Large intestine (tissue), 3 donors: ENCODE results near the gene LRRK1. TPM values are rescaled to one million over a fixed set of nuclear protein-coding genes. Genes with fewer than 3 reads are reported as not detected.

Source experiments
- DNase-seq, 2 donors: peaks; one replicate each; pipeline versions ENCODE4 v3.0.0 to v3.0.0-alpha.2; 2013
- H3K27ac ChIP-seq: one replicate; pipeline ENCODE4 v1.5.1; 2013; ENCODE audit warnings: low read length
- H3K27me3 ChIP-seq: 2 replicates; pipeline ENCODE4 v1.6.1; 2013; ENCODE audit warnings: low read length; ENCODE audit not compliant: control insufficient read depth, insufficient read depth
- H3K36me3 ChIP-seq: 2 replicates; pipeline ENCODE4 v1.6.1; 2013; ENCODE audit warnings: low read length; ENCODE audit not compliant: control insufficient read depth, insufficient read depth
- H3K4me1 ChIP-seq: one replicate; pipeline ENCODE4 v1.6.1; 2013; ENCODE audit warnings: low read length; ENCODE audit not compliant: control insufficient read depth, insufficient read depth
- H3K4me3 ChIP-seq: one replicate; pipeline ENCODE4 v1.5.1; 2013; ENCODE audit warnings: low read length
- H3K9me3 ChIP-seq: one replicate; pipeline ENCODE4 v1.6.1; 2013; ENCODE audit warnings: mild to moderate bottlenecking, low read depth, low read length, moderate library complexity; ENCODE audit not compliant: control insufficient read depth
- WGBS: methylation state at CpG from one replicate; pipeline ENCODE4 v1.1.5; 2013; ENCODE audit warnings: low lambda C conversion rate; ENCODE audit not compliant: insufficient coverage; 5-methylcytosine and 5-hydroxymethylcytosine counted together
- polyA plus RNA-seq: library from polyadenylated mRNA; unstranded; fragments of 120-200 nt; gene quantifications from one replicate; pipeline ENCODE4 v1.2.1, GENCODE V29; 2013

Gene LRRK1
- polyA plus RNA-seq, 1 donor = 4.2 TPM

DNA sequence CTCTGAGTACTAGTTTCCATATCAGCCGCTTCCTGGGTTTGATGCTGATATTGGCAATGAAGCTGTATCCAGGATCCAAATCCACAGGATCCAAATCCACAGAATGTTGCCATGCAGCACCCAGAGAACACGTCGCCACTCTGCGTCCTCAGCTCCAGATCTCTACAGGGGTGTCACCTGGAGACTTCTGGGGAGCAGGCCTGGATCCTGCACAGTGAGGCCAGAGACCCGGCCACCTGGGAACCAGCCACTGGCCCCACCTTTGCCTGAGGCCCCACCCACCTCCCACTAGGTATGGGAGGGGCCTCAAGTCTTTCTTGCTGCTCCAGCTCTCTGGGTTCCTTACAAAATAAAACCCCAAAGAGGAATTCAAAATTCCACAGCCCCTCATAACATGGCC, 123.9 kb downstream of the LRRK1 start:
- Histone ChIP-seq H3K36me3 (peaks cover 2% of the 10 kb centered on the region), H3K9me3 (no peaks in the 10 kb centered on the region), H3K27ac (no peak overlapping the region), H3K4me1 (no peaks in the 10 kb centered on the region), H3K4me3 (no peak overlapping the region), H3K27me3 (no peaks in the 10 kb centered on the region)
- no peak for DNase-seq
- no CpG with 5 or more reads among the region's 5 CpGs for WGBS

DNA sequence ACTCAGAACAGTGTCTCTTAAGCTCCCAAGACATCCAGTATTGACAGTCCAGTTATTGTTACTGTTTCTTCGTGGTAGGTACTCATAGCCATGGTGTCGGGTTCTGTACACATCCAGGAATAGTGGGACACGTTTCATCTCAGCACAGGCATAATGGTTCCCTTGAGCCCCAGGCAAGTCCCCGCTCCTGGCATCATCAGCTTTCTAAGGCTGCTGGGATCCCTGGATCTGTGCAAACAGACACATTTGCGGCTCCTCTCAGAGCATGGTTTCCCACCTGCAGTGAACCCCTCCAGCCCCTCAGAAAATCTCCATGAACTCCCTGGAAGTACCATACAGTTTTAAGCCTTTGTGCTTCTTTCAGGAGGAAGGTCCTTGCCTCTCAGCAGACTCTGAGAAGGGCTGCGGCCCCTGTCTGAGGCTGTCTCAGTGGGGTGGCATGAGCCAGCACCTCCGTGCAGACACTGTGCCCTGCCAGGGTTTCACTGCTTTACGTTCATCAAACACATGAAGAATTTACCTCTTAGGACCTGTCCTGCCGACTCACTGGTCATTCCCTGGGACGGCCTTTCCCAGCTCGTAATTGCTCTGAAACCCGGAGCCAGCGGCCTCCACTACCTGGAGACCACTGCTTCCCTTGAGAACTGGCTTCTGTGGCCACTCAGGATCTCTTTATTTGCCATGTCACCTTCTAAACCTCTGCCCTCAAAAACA, 124.9 kb downstream of the LRRK1 start:
- H3K27me3 ChIP-seq = no peaks in the 10 kb centered on the region
- no CpG with 5 or more reads among the region's 13 CpGs for WGBS
- no peak for DNase-seq
- peaks cover 2% of the 10 kb centered on the region for H3K36me3 ChIP-seq
- no peak overlapping the region for H3K27ac ChIP-seq
- no peaks in the 10 kb centered on the region for H3K9me3 ChIP-seq
- H3K4me3 ChIP-seq = no peak overlapping the region
- H3K4me1 ChIP-seq = no peaks in the 10 kb centered on the region

DNA sequence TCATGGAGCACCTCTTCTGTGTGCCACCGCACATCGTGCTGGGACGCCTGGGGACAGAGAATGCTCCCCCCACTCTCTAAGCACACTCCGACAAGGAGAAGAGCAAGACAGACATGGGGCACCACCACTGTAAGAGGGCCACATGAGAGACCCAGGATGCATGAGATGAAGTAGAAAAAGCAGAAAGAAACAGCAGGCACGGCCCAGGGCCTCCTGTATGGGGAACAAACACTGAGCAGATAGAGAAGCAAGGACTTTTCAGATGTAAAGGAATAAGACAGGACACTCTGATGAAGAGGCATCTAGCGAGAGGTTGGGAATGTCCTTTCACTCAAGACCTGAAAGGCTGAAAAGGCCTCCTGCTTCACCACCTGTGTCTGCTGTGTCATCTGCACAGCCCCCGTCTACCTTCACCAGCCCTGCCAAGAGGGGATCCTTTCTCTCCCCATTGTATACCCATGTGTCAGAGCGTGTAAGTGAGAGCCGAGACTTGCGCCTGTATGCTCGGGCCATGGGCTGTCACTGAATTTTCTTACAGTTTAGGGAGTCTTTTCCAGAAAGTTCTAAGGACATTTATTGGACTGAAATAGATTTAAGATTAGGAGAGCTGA, 125.6 kb downstream of the LRRK1 start:
- H3K4me3 ChIP-seq = no peak overlapping the region
- DNase-seq = no peak
- no peak overlapping the region for H3K27ac ChIP-seq
- H3K36me3 ChIP-seq = peaks cover 2% of the 10 kb centered on the region
- WGBS = no CpG with 5 or more reads among the region's 11 CpGs
- no peaks in the 10 kb centered on the region for H3K27me3 ChIP-seq
- no peaks in the 10 kb centered on the region for H3K9me3 ChIP-seq
- H3K4me1 ChIP-seq = no peaks in the 10 kb centered on the region

- Histone ChIP-seq H3K4me3 (no peak overlapping the region), H3K36me3 (peaks cover 2% of the 10 kb centered on the region), H3K4me1 (no peaks in the 10 kb centered on the region), H3K9me3 (no peaks in the 10 kb centered on the region), H3K27me3 (no peaks in the 10 kb centered on the region), H3K27ac (no peak overlapping the region)
- WGBS = no CpG with 5 or more reads among the region's 14 CpGs
- no peak for DNase-seq
These were observed 126.1 kb downstream of the LRRK1 start for GRCh38 chr15:101045236-101045646.

GRCh38 chr15:101045835-101046691, 126.9 kb downstream of the LRRK1 start:
- no peak for DNase-seq
- Histone ChIP-seq H3K4me3 (no peak overlapping the region), H3K9me3 (no peaks in the 10 kb centered on the region), H3K27me3 (no peaks in the 10 kb centered on the region), H3K4me1 (no peaks in the 10 kb centered on the region), H3K27ac (no peak overlapping the region), H3K36me3 (peaks cover 2% of the 10 kb centered on the region)
- no CpG with 5 or more reads among the region's 19 CpGs for WGBS

DNA sequence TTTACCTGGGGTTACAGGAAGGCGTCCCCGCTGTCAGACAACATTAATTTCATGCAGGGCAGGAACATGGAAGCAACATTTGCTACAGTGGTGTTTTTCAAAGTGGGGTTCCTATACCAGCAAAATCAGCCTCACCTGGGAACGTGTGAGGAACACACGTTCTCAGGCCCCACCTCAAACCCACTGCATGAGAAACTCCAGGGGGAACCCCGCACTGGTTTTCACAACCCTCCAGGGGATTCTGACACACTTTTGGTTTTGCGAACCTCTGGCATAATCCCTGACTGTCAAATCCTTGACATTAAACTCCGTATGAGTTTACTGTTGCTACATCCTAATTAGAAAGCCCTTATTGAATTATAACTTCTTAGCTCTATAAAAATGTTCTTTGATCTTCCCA, 127.7 kb downstream of the LRRK1 start:
- DNase-seq = no peak
- Histone ChIP-seq H3K9me3 (no peaks in the 10 kb centered on the region), H3K4me1 (no peaks in the 10 kb centered on the region), H3K27ac (no peak overlapping the region), H3K36me3 (peaks cover 2% of the 10 kb centered on the region), H3K27me3 (no peaks in the 10 kb centered on the region), H3K4me3 (no peak overlapping the region)
- WGBS = no CpG with 5 or more reads among the region's 7 CpGs

DNA sequence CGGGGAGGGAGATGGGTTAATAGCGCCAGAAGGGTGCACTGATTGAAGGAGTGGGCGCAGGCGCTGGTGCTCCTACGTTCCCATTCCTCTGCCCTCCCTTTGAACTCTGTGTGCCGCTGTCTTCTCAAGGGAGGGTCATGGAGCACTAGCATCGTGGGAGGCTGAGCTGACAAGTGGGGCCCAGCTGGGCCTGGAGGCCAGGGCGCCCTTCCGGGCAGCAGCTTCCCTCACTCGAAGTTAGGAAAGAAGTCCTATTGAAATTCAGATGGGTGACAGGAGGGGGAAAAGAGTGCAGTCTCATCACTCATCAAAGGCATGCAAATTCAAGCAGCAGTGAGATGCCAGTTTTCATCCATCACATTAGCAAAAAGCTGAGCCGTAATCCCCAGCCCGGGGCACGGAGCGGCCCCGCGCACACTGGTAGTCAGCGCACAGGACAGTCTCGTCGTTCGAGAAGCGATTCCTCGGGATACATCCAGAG, 128.2 kb downstream of the LRRK1 start:
- peaks cover 4% of the 10 kb centered on the region for H3K36me3 ChIP-seq
- no CpG with 5 or more reads among the region's 22 CpGs for WGBS
- H3K27ac ChIP-seq = no peak overlapping the region
- DNase-seq = no peak
- no peak overlapping the region for H3K4me3 ChIP-seq
- H3K4me1 ChIP-seq = no peaks in the 10 kb centered on the region
- no peaks in the 10 kb centered on the region for H3K9me3 ChIP-seq
- no peaks in the 10 kb centered on the region for H3K27me3 ChIP-seq

- no peak overlapping the region for H3K27ac ChIP-seq
- no peak overlapping the region for H3K4me3 ChIP-seq
- no peaks in the 10 kb centered on the region for H3K27me3 ChIP-seq
- no peaks in the 10 kb centered on the region for H3K9me3 ChIP-seq
- WGBS = no CpG with 5 or more reads among the region's 7 CpGs
- H3K36me3 ChIP-seq = peaks cover 4% of the 10 kb centered on the region
- no peaks in the 10 kb centered on the region for H3K4me1 ChIP-seq
- no peak for DNase-seq
These were observed 129.0 kb downstream of the LRRK1 start for GRCh38 chr15:101048176-101048575.

- H3K36me3 ChIP-seq = peaks cover 6% of the 10 kb centered on the region
- no peak overlapping the region for H3K27ac ChIP-seq
- no CpG with 5 or more reads among the region's 13 CpGs for WGBS
- no peak overlapping the region for H3K4me3 ChIP-seq
- DNase-seq = no peak
- no peaks in the 10 kb centered on the region for H3K27me3 ChIP-seq
- H3K9me3 ChIP-seq = no peaks in the 10 kb centered on the region
- H3K4me1 ChIP-seq = no peaks in the 10 kb centered on the region
These were observed 129.4 kb downstream of the LRRK1 start for GRCh38 chr15:101048581-101049030.

- Histone ChIP-seq H3K36me3 (peaks cover 9% of the 10 kb centered on the region), H3K27me3 (no peaks in the 10 kb centered on the region), H3K27ac (no peak overlapping the region), H3K4me3 (no peak overlapping the region), H3K9me3 (no peaks in the 10 kb centered on the region), H3K4me1 (no peaks in the 10 kb centered on the region)
- no CpG with 5 or more reads among the region's 11 CpGs for WGBS
- no peak for DNase-seq
These were observed 130.1 kb downstream of the LRRK1 start for GRCh38 chr15:101049282-101049681.
